Neural crest cell (in vitro differentiated cells): ENCODE measurements around the gene MED23. TPM values are rescaled to one million over a fixed set of nuclear protein-coding genes. Genes with fewer than 3 reads are reported as not detected.

Source experiments
- DNase-seq: peaks from one replicate; pipeline ENCODE4 v3.0.0; 2021; ENCODE audit warnings: low read depth, mixed read lengths, low spot score
- H3K27ac Mint-ChIP-seq: one replicate; pipeline ENCODE4 v1.8.0; 2021; ENCODE audit warnings: mild to moderate bottlenecking, mixed read lengths; ENCODE audit not compliant: unreplicated experiment
- H3K27me3 Mint-ChIP-seq: 2 replicates; pipeline ENCODE4 v1.8.0; 2021; ENCODE audit warnings: low read depth, mild to moderate bottlenecking, mixed read lengths
- H3K36me3 Mint-ChIP-seq: 2 replicates; pipeline ENCODE4 v1.8.0; 2021; ENCODE audit warnings: low read depth, mild to moderate bottlenecking, mixed read lengths
- H3K4me1 Mint-ChIP-seq: 2 replicates; pipeline ENCODE4 v1.8.0; 2021; ENCODE audit warnings: mixed read lengths
- H3K4me3 Mint-ChIP-seq: one replicate; pipeline ENCODE4 v1.8.0; 2021; ENCODE audit warnings: mild to moderate bottlenecking, mixed read lengths
- H3K9me3 Mint-ChIP-seq: 2 replicates; pipeline ENCODE4 v1.8.0; 2021; ENCODE audit warnings: mixed read lengths
- total RNA-seq: library from RNA; stranded (reverse); gene quantifications from 2 replicates; pipeline ENCODE4 v1.2.1, GENCODE V29; 2021
- TF ChIP-seq, protein P1 (sequence below): fragments of 200-600 bp; sonication (generic); conservative IDR thresholded peaks from 2 replicates; pipeline ENCODE4 v1.5.0; 2021; ENCODE audit warnings: antibody characterized with exemption, mild to moderate bottlenecking

Gene MED23
- total RNA-seq, 1 donor from 2014 or later, result 30.0 TPM

DNA sequence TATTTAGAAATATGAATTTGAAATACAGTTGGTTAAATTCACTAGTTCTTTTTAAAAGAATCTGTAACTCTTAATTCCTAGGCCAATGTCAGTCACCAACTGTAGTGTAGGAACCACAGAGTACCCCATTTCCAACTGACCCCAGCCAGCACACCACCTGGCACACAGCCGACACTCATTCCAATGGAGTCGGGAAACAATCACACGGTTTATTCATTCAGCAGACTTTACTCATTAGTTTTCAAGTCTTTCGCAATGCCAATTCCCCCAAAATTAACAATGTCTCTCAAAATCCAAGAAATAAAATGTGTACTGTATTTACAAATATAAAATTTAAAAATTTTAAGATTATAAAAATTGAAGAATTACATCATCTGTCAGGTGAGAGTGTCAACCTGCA, 41.5 kb downstream of the MED23 start:
- no peak overlapping the region for H3K27ac Mint-ChIP-seq
- H3K27me3 Mint-ChIP-seq, result no peaks in the 10 kb centered on the region
- TF ChIP-seq, protein P1, sequence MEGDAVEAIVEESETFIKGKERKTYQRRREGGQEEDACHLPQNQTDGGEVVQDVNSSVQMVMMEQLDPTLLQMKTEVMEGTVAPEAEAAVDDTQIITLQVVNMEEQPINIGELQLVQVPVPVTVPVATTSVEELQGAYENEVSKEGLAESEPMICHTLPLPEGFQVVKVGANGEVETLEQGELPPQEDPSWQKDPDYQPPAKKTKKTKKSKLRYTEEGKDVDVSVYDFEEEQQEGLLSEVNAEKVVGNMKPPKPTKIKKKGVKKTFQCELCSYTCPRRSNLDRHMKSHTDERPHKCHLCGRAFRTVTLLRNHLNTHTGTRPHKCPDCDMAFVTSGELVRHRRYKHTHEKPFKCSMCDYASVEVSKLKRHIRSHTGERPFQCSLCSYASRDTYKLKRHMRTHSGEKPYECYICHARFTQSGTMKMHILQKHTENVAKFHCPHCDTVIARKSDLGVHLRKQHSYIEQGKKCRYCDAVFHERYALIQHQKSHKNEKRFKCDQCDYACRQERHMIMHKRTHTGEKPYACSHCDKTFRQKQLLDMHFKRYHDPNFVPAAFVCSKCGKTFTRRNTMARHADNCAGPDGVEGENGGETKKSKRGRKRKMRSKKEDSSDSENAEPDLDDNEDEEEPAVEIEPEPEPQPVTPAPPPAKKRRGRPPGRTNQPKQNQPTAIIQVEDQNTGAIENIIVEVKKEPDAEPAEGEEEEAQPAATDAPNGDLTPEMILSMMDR, result no peak
- no peak for DNase-seq
- no peaks in the 10 kb centered on the region for H3K9me3 Mint-ChIP-seq
- peaks cover 11% of the 10 kb centered on the region for H3K36me3 Mint-ChIP-seq
- H3K4me1 Mint-ChIP-seq, result no peaks in the 10 kb centered on the region
- H3K4me3 Mint-ChIP-seq, result no peak overlapping the region

DNA sequence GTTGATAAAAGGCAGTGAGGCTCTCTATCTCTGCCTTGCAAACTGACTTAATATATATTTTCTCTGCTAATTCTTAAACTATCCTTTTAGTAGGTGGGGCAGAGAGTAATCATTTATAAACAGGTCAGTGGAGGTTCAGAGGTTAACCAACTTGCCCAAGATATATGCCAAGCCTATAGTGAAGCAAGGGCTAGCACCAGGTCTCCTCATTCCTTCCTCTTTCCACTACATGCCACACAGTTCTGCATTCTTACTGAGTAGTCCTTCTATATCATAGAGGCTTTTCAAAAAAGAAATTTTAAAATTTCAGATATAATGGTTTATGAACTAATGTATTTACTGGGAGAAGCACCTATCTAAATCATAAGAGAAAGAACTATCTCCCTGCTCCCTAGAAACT, 46.5 kb downstream of the MED23 start:
- Mint-ChIP-seq H3K4me3 (no peak overlapping the region), H3K27me3 (no peaks in the 10 kb centered on the region), H3K27ac (no peak overlapping the region), H3K36me3 (peaks cover 4% of the 10 kb centered on the region), H3K4me1 (no peaks in the 10 kb centered on the region), H3K9me3 (no peaks in the 10 kb centered on the region)
- no peak for DNase-seq
- TF ChIP-seq, protein P1, result no peak

DNA sequence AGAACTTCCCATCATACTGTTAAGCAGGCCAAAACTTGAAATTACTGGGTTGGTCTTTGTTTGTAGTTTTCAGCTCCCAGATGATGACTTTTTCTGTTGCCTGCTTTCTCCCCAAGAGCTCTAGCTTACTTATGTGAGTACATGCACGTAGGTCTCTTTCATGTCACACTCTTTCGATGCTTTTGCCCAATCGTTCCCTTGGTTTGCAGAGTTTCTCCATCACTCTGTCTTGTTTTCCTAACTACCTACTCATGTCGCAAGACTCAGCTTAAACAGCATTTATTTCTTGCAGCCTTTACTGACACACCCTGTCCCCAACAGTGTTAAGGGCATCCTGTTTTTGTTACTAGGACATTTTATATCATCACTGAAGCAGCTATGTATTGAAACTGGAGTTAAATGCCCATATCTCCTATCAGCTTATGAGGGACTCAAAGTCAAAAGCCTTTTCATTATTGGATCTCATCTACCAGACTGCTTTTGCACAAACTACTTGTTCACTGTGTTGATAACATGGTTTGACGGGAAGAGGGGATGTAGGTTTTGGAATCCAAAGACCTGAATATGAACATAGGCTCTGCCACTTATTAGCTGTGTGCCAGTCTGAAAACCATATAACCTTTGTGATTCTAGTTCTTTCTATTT, 52.1 kb downstream of the MED23 start:
- TF ChIP-seq, protein P1, result no peak
- no peak overlapping the region for H3K27ac Mint-ChIP-seq
- DNase-seq, result no peak

DNA sequence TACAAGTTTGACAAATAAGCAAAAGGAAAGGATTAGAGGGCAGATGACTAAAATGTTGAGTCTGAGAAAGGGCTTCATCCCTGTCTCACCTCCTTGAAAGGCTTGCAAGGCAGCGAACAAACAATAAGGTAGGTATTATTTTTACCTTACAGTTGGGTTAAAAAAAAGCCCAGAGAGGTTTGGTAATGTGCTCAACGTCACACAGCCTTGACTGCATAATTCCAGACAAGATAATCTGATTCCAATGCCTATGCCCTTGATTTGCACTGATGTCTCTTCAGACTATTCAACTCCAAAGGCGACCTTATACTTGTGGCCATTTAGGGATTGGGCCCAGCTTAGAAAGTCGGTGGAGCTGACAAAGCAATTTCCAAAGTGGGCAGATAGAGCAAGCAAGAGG, 53.4 kb downstream of the MED23 start:
- no peak overlapping the region for H3K27ac Mint-ChIP-seq
- no peak overlapping the region for H3K4me3 Mint-ChIP-seq
- H3K36me3 Mint-ChIP-seq, result peaks cover 5% of the 10 kb centered on the region
- peaks cover 3% of the 10 kb centered on the region for H3K4me1 Mint-ChIP-seq
- H3K9me3 Mint-ChIP-seq, result no peaks in the 10 kb centered on the region
- H3K27me3 Mint-ChIP-seq, result no peaks in the 10 kb centered on the region
- TF ChIP-seq, protein P1, result no peak
- no peak for DNase-seq

More for the DNA sequence above, 52.1 kb downstream of the MED23 start:
- no peaks in the 10 kb centered on the region for H3K27me3 Mint-ChIP-seq
- H3K9me3 Mint-ChIP-seq, result no peaks in the 10 kb centered on the region
- no peak overlapping the region for H3K4me3 Mint-ChIP-seq
- H3K4me1 Mint-ChIP-seq, result peaks cover 3% of the 10 kb centered on the region
- peaks cover 5% of the 10 kb centered on the region for H3K36me3 Mint-ChIP-seq

DNA sequence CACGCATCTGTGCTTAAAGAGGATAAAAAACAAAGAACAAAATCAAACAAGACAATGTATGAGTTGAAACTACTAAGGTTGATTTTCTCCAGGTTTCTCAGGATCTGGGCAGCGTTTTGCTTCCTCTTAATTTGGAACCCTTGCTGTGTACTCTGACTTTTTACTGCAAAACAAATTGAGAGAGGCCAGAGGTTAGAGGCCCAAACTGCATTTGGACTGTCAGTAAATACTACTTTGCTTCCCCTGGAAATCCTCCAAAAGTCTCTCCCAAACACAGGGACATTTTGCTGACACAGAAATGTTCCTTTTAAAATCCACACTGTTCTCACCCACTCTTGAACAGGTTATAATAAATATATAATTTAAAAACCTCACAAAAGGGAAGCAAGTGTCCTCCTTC, 53.9 kb downstream of the MED23 start:
- Mint-ChIP-seq H3K4me1 (peaks cover 3% of the 10 kb centered on the region), H3K27ac (no peak overlapping the region), H3K36me3 (peaks cover 5% of the 10 kb centered on the region), H3K4me3 (no peak overlapping the region), H3K27me3 (no peaks in the 10 kb centered on the region), H3K9me3 (no peaks in the 10 kb centered on the region)
- TF ChIP-seq, protein P1, result no peak
- DNase-seq, result no peak
